ENCODE measurements around the gene STARD3. TPM values are rescaled to one million over a fixed set of nuclear protein-coding genes. Genes with fewer than 3 reads are reported as not detected.
A peak's percentile ranks its signal among the peaks of the same experiment; 100 is the strongest.

Gene STARD3
- total and polyA plus RNA-seq, 2 of the 13 experiments (the other 11 are each of a cell fraction or from before 2014, with no cell fraction given): 34.6 to 100 TPM

DNA sequence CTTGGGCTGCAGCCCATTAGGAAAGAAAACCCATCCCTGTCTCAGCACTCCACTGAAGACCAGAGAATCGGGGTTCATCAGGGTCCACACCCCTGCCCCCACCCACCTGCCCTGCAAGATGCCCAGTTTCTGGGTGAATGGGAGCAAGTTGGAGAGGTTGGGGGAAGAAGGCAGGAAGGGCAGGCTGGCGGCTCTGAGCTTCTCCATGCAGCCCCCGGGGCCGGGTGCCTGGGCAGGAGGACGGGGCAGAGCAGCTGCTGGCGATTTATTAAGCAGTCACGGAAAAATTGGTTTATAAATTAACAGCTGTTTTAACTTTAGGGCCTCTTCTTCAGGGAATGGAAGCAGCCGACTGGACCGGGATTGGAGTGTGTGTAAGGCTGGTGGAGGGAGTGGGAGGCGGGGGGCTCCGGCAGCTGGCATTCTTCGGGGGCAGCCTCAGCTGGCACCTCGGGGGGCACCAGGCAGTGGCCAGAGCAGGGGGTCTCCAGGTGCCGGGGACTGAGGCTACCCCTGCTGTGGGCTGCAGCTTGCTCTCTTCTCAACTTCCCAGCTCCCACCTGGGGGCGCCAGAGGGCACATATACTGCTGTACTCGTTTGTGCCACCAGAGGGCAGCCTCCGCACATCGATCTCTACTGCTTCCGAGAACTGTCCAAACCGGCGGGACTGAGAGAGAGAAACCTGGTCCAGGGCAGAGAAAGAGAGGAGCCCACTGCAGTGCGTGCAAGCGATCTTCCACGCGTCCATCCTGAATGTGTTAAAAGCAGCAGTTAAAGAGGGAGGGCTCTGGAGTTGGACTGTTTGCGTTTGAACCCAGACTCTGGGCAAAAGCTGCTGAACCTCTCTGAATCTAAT lies 15.2 kb upstream of the STARD3 start (continued):
- TF ChIP-seq, protein P1, sequence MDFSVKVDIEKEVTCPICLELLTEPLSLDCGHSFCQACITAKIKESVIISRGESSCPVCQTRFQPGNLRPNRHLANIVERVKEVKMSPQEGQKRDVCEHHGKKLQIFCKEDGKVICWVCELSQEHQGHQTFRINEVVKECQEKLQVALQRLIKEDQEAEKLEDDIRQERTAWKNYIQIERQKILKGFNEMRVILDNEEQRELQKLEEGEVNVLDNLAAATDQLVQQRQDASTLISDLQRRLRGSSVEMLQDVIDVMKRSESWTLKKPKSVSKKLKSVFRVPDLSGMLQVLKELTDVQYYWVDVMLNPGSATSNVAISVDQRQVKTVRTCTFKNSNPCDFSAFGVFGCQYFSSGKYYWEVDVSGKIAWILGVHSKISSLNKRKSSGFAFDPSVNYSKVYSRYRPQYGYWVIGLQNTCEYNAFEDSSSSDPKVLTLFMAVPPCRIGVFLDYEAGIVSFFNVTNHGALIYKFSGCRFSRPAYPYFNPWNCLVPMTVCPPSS (IDR thresholded peaks at IDR 0.05): no peak
- no peak for TF ChIP-seq ZNF607 (CRISPR knock-in tag; IDR thresholded peaks at IDR 0.05; ENCODE audit: borderline replicate concordance)
- TF ChIP-seq DNMT3B (CRISPR knock-in tag; conservative IDR thresholded peaks at IDR 0.05): peak; percentile 88; the same call in 1 of the 2 replicates
- TF ChIP-seq, protein P2, sequence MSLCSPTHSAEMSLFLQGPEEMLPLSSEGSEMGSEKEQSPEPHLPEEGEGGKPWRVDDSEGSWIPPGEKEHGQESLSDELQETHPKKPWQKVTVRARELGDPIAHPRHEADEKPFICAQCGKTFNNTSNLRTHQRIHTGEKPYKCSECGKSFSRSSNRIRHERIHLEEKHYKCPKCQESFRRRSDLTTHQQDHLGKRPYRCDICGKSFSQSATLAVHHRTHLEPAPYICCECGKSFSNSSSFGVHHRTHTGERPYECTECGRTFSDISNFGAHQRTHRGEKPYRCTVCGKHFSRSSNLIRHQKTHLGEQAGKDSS (CRISPR knock-in tag; IDR thresholded peaks at IDR 0.05; ENCODE audit: borderline replicate concordance, low read depth): peak; percentile 84
- TF ChIP-seq ZNF589 (CRISPR knock-in tag; conservative IDR thresholded peaks at IDR 0.05): no peak
- no peak for TF ChIP-seq RFX1 (IDR thresholded peaks at IDR 0.05)
- TF ChIP-seq, protein P3, sequence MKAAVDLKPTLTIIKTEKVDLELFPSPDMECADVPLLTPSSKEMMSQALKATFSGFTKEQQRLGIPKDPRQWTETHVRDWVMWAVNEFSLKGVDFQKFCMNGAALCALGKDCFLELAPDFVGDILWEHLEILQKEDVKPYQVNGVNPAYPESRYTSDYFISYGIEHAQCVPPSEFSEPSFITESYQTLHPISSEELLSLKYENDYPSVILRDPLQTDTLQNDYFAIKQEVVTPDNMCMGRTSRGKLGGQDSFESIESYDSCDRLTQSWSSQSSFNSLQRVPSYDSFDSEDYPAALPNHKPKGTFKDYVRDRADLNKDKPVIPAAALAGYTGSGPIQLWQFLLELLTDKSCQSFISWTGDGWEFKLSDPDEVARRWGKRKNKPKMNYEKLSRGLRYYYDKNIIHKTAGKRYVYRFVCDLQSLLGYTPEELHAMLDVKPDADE (CRISPR knock-in tag; IDR thresholded peaks at IDR 0.05): no peak
- TF ChIP-seq ZNF556 (CRISPR knock-in tag; IDR thresholded peaks at IDR 0.05; ENCODE audit: borderline replicate concordance): peak; percentile 66; the same call in 1 of the 2 replicates
- TF ChIP-seq ERF (CRISPR knock-in tag; IDR thresholded peaks at IDR 0.05): peak; percentile 92
- TF ChIP-seq, protein P4, sequence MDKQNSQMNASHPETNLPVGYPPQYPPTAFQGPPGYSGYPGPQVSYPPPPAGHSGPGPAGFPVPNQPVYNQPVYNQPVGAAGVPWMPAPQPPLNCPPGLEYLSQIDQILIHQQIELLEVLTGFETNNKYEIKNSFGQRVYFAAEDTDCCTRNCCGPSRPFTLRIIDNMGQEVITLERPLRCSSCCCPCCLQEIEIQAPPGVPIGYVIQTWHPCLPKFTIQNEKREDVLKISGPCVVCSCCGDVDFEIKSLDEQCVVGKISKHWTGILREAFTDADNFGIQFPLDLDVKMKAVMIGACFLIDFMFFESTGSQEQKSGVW (CRISPR knock-in tag; IDR thresholded peaks at IDR 0.05; ENCODE audit: borderline replicate concordance): no peak
- TF ChIP-seq KDM1A (CRISPR knock-in tag; IDR thresholded peaks at IDR 0.05): no peak
- TF ChIP-seq TP53 (CRISPR knock-in tag; conservative IDR thresholded peaks at IDR 0.05): 0 out of 2 replicates have a peak, but pooled peaks have one; percentile 16
- TF ChIP-seq, protein P5, sequence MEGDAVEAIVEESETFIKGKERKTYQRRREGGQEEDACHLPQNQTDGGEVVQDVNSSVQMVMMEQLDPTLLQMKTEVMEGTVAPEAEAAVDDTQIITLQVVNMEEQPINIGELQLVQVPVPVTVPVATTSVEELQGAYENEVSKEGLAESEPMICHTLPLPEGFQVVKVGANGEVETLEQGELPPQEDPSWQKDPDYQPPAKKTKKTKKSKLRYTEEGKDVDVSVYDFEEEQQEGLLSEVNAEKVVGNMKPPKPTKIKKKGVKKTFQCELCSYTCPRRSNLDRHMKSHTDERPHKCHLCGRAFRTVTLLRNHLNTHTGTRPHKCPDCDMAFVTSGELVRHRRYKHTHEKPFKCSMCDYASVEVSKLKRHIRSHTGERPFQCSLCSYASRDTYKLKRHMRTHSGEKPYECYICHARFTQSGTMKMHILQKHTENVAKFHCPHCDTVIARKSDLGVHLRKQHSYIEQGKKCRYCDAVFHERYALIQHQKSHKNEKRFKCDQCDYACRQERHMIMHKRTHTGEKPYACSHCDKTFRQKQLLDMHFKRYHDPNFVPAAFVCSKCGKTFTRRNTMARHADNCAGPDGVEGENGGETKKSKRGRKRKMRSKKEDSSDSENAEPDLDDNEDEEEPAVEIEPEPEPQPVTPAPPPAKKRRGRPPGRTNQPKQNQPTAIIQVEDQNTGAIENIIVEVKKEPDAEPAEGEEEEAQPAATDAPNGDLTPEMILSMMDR (CRISPR knock-in tag; IDR thresholded peaks at IDR 0.05): peak; percentile 100
- TF ChIP-seq RFX3 (CRISPR knock-in tag; IDR thresholded peaks at IDR 0.05): no peak
- no peak for TF ChIP-seq SMAD9 (CRISPR knock-in tag; IDR thresholded peaks at IDR 0.05)
- TF ChIP-seq ZNF629 (CRISPR knock-in tag; conservative IDR thresholded peaks at IDR 0.05): no peak
- TF ChIP-seq TGIF2 (CRISPR knock-in tag; IDR thresholded peaks at IDR 0.05): peak; percentile 74
- 0 out of 2 replicates have a peak, but pooled peaks have one; percentile 63 for TF ChIP-seq SSRP1 (CRISPR knock-in tag; IDR thresholded peaks at IDR 0.05)
- no peak for TF ChIP-seq MED13 (CRISPR knock-in tag; IDR thresholded peaks at IDR 0.05)
- TF ChIP-seq KMT2B (CRISPR knock-in tag; IDR thresholded peaks at IDR 0.05): peak; percentile 41; the same call in 1 of the 2 replicates
- no peak for TF ChIP-seq ZBTB42 (CRISPR knock-in tag; IDR thresholded peaks at IDR 0.05)
- TF ChIP-seq SIN3B (IDR thresholded peaks at IDR 0.05; ENCODE audit: low read length): no peak; the same call in 1 of the 2 replicates
- TF ChIP-seq BRCA1 (CRISPR knock-in tag; IDR thresholded peaks at IDR 0.05): no peak
- TF ChIP-seq PCBP2 (optimal IDR thresholded peaks at IDR 0.05; ENCODE audit: low read depth, low read length, poor library complexity, severe bottlenecking): no peak
- 0 out of 2 replicates have a peak, but pooled peaks have one; percentile 41 for TF ChIP-seq ZBTB20 (CRISPR knock-in tag; IDR thresholded peaks at IDR 0.05; ENCODE audit: borderline replicate concordance, low read depth)
- peak; percentile 50; the same call in 1 of the 2 replicates for TF ChIP-seq ZNF263 (CRISPR knock-in tag; IDR thresholded peaks at IDR 0.05)

All from HepG2 (cell line).